ENCODE data around the gene LMBR1L.

- TF ChIP-seq ZNF8 (CRISPR knock-in tag; IDR thresholded peaks at IDR 0.05) (no peak), ZFP30 (CRISPR knock-in tag; IDR thresholded peaks at IDR 0.05) (no peak), TOX (CRISPR knock-in tag; IDR thresholded peaks at IDR 0.05; ENCODE audit: borderline replicate concordance) (no peak)
These were observed 26.2 kb downstream of the LMBR1L start for GRCh38 chr12:49084438-49084837.

Data from SK-N-SH treated with all-trans-retinoic acid at 6 μM for 48 hours (cell line).